Subcutaneous adipose tissue (tissue), 4 donors: ENCODE measurements around the gene CTSK. TPM values are rescaled to one million over a fixed set of nuclear protein-coding genes. Genes with fewer than 3 reads are reported as not detected.

ENCODE experiments used
- CTCF ChIP-seq: fragments of 450-650 bp; IDR thresholded peaks from one replicate; pipeline ENCODE4 v1.5.1; 2016; ENCODE audit warnings: low read depth, mild to moderate bottlenecking, control low read depth, antibody characterized with exemption, moderate library complexity
- total RNA-seq, 4 donors: library from RNA; depleted of rRNA; stranded (reverse); fragments of >200 nt; gene quantifications; one replicate each; pipeline ENCODE4 v1.1.0, GENCODE V29; 2016

Gene CTSK
- total RNA-seq = 100 to 1,000 TPM in 3 of 4 donors, 10 to 100 TPM in 1; 77.2 to 290 (median 235) TPM

GRCh38 chr1:150808121-150808520 lies at the start of gene CTSK:
Gene CTSK (minus strand): TSS chr1:150808260. CDS start chr1:150806805, 1,455 bp downstream.
- TF ChIP-seq CTCF = no peak

DNA sequence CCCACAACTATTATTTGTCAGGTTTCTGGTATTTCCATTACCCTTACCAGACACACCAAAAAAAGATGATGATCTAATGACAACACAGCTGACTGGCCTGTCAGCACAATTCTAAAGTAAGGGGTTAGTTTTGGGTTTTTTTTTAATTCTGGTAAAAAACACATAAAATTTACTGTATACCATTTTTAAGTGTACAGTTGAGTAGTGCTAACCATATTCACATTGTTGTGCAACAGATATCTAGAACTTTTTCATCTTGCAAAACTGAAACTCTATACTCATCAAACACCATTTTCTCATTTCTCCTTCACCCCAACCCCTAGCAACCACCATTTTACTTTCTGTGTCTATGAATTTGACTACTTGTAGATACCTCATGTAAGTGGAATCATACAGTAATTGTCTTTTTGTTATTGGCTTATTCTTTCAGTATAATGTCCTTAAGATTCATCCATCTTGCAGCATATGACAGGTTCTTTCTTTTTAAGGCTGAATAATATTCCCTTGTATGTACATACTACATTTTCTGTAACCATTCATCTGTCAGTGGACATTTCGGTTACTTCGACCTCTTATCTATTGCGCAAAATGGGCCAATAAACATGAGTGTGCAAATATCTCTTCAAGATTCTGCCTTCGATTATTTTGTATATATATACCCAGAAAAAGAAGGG lies 38.5 kb upstream of the CTSK start:
- no peak for TF ChIP-seq CTCF

DNA sequence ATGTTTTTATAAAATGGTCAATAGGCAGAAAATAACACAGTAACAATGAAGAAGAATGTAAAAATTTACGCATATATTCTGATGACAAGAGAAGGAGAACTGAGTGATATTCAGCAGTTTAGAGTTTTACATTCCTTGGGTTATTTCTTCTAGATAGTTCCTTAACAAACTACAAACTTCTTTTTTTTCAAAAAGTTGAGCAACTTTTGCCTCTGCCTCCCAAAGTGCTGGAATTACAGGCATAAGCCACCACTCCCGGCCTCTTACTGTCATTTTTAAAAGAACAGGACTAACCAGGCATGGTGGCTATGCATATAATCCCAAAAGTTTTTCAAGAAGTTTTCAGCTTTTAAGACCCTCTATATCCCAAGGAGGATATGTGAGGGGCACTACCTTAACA lies 35.4 kb upstream of the CTSK start:
- no peak for TF ChIP-seq CTCF

DNA sequence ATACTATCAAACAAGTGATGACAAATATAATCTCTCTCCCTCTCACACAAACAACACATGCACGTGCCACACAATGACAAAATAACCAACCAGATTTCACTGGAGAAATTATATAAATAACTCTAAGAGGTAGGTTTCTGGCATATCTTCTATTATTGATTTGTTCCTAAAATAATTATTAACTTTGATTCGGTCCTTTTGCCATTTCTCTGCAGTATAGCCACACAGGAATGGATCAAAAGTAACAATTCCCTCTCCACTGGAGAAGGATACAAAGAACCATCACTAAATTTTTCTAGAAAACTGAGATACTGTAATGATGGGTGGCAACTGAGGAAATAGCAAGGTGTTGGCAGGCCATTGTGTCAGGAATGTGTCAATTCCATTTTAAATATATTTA lies 34.9 kb upstream of the CTSK start:
- no peak for TF ChIP-seq CTCF

DNA sequence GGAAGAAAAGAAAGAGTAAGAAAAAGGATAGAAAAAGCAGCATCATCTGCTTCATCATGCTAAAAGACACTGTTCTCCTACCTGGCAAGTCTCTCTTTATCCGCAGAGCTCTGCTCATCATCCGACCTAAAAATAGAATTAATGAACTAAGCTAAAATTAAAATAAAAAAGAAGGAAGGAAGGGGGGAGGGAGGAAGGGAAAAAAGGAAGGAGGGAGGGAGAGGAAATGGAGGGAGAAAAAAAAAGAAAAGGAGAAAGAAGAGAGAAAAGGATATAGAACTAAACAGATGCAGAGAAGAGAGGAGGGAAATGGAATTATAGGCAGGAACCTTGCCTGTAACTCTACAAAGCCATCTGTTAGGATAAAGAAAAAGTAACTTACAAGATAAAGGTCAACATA lies 34.3 kb upstream of the CTSK start:
- no peak for TF ChIP-seq CTCF

DNA sequence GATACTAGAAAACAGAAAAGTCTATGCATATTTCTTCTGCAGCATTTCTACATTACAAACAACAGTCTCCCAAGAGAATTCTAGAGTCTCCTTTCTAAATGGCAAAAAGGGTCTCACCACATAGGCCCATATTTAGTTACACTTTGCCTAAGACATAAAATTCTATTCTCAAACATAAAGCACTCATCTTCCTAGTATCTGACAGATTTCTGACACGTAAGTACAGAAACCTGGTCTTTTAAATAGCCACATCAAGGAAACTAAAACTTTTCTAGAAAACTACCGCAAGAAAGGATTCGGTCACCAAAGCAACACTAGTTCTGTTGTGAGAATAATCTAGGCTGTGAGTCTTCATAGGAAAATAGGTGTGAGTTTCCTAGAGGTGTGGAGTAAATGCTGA lies 33.6 kb upstream of the CTSK start:
- no peak for TF ChIP-seq CTCF

DNA sequence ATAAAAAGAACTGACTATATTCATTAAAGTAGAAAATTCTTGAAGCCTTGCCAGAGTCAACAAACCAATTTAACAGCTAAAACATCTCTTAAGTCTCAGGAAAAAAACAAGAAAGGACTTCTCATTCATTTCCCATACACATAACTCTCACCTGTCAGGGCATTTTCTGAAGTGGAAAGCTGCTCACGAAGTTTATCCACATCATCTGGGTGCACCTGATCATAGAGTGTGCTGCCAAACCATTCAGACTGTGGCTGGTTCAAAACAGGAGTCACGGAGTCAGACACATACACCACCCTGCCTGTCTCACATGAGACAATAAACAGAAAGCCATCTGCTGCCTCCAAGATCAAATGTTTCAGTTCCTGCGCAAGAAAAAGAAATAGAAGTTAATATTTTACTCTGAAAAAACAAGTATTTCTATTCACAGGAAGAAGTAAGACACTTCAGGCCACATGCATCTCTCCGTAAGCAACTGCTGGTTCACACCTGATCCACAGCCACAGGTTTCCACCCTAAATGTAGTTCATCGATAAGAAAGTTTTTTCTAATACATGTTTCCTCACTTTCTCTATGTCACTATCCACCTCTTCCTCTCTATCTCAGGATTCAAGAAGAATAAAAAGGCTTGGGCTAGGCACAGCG lies 28.2 kb upstream of the CTSK start:
- no peak for TF ChIP-seq CTCF
